HCT116 (cell line): ENCODE measurements around the gene FAM110D. TPM values are rescaled to one million over a fixed set of nuclear protein-coding genes. Genes with fewer than 3 reads are reported as not detected.
A peak's percentile ranks its signal among the peaks of the same experiment; 100 is the strongest.

Experiments
- ATAC-seq: fragments of 200-7000 bp; cut with Tn5 transposase; 2 replicates; pipeline ENCODE4 v1.9.1; 2020; ENCODE audit warnings: mild to moderate bottlenecking, moderate library complexity
- BruUV-seq: library from RNA; stranded (reverse); fragments of 400-500 nt; replicated peaks from 2 replicates; lab custom pipeline; 2021; lab: Mats Ljungman, UMichigan
- CTCF ChIA-PET: fragments of 300-600 bp; sonication (Branson Sonifier 250); formaldehyde crosslinking; loops from one replicate; lab custom pipeline; 2021; ENCODE audit warnings: antibody characterized with exemption; lab: Charles Lee
- POLR2A ChIA-PET: fragments of 300-600, 350-600 bp; sonication (Branson Sonifier 250); formaldehyde crosslinking; loops from one replicate; lab custom pipeline; 2021; ENCODE audit warnings: antibody characterized with exemption; lab: Charles Lee
- RAD21 ChIA-PET, 2 experiments: fragments of 300-600 bp; sonication (Branson Sonifier 250); formaldehyde crosslinking; loops; one replicate each; lab custom pipeline; 2023; ENCODE audit warnings: low total read pairs in 2 of 2; ENCODE audit not compliant: uncharacterized antibody in 2 of 2, unreplicated experiment in 2 of 2, low non-redundant PET in 1 of 2; lab: Charles Lee
- DNase-seq: peaks from one replicate; pipeline ENCODE4 v3.0.0-alpha.2; 2010; ENCODE audit warnings: low read depth, low spot score
- H2AFZ ChIP-seq: fragments of 200-600 bp; shearing (Covaris generic), sonication (generic); 2 replicates; pipeline ENCODE4 v1.6.1; 2017; ENCODE audit warnings: low read depth, mixed run types, mixed read lengths, antibody characterized with exemption, low read length; ENCODE audit not compliant: poor library complexity, severe bottlenecking
- H3K27ac ChIP-seq: 2 replicates; pipeline ENCODE4 v1.5.1; 2012; ENCODE audit warnings: low read depth, low read length
- H3K27me3 ChIP-seq: fragments of 200-600 bp; sonication (generic); 2 replicates; pipeline ENCODE4 v1.6.1; 2016; ENCODE audit warnings: mixed run types, low read length, mixed read lengths; ENCODE audit not compliant: insufficient read depth
- H3K36me3 ChIP-seq, 2 experiments: fragments of 200-500 bp in 1 of 2; fragments of 200-600 bp in 1 of 2; sonication (Bioruptor generic) in 1 of 2; sonication (generic) in 1 of 2; 2 replicates each; pipeline versions ENCODE4 v1.5.1 to v1.6.1; 2014 to 2016; ENCODE audit warnings: low read length in 2 of 2, inconsistent platforms in 1 of 2, mixed read lengths in 1 of 2, mixed run types in 1 of 2; ENCODE audit not compliant: insufficient read depth in 2 of 2, control insufficient read depth in 1 of 2
- H3K4me1 ChIP-seq, 2 experiments: fragments of 200-600 bp in 1 of 2; sonication (generic) in 1 of 2; 2 replicates each; pipeline versions ENCODE4 v1.5.1 to v1.6.1; 2012 to 2017; ENCODE audit warnings: low read length in 2 of 2, inconsistent platforms in 1 of 2, mild to moderate bottlenecking in 1 of 2, mixed read lengths in 1 of 2, mixed run types in 1 of 2, moderate library complexity in 1 of 2; ENCODE audit not compliant: insufficient read depth in 2 of 2, control insufficient read depth in 1 of 2
- H3K4me2 ChIP-seq: fragments of 200-600 bp; sonication (generic); 2 replicates; pipeline ENCODE4 v1.6.1; 2017; ENCODE audit warnings: mixed run types, low read length, mixed read lengths
- H3K4me3 ChIP-seq, 2 experiments: fragments of 200-600 bp in 1 of 2; sonication (generic) in 1 of 2; replicated peaks in 1 of 2; 2 replicates each; pipeline ENCODE4 v1.5.1; 2011 to 2016; ENCODE audit warnings: low read length in 2 of 2, control low read depth in 1 of 2, low read depth in 1 of 2, mild to moderate bottlenecking in 1 of 2, mixed read lengths in 1 of 2, mixed run types in 1 of 2
- H3K79me2 ChIP-seq: fragments of 200-600 bp; sonication (generic); 2 replicates; pipeline ENCODE4 v1.6.1; 2017; ENCODE audit warnings: mild to moderate bottlenecking, mixed run types, low read length, moderate library complexity, mixed read lengths; ENCODE audit not compliant: insufficient read depth
- H3K9ac ChIP-seq: fragments of 200-600 bp; sonication (generic); 2 replicates; pipeline ENCODE4 v1.6.1; 2016; ENCODE audit warnings: low read length, mixed read lengths
- H3K9me2 ChIP-seq: fragments of 200-600 bp; sonication (generic), shearing (Covaris generic); 2 replicates; pipeline ENCODE4 v1.6.1; 2017; ENCODE audit warnings: mixed run types, mild to moderate bottlenecking, moderate library complexity; ENCODE audit not compliant: insufficient read depth
- H3K9me3 ChIP-seq, 2 experiments: fragments of 200-500 bp in 1 of 2; fragments of 200-600 bp in 1 of 2; sonication (Bioruptor generic) in 1 of 2; sonication (generic) in 1 of 2; 2 replicates each; pipeline ENCODE4 v1.6.1; 2014 to 2017; ENCODE audit warnings: low read length in 2 of 2, mixed read lengths in 2 of 2, inconsistent platforms in 1 of 2, low read depth in 1 of 2, mild to moderate bottlenecking in 1 of 2, mixed run types in 1 of 2, moderate library complexity in 1 of 2; ENCODE audit not compliant: control insufficient read depth in 1 of 2, insufficient read depth in 1 of 2
- H4K20me1 ChIP-seq: fragments of 200-600 bp; sonication (generic), shearing (Covaris generic); 2 replicates; pipeline ENCODE4 v1.6.1; 2017; ENCODE audit warnings: mixed run types, mild to moderate bottlenecking, moderate library complexity; ENCODE audit not compliant: insufficient read depth
- ATF3 ChIP-seq: IDR thresholded peaks from 2 replicates; pipeline ENCODE4 v1.6.1; 2012
- CBX3 ChIP-seq: IDR thresholded peaks from 2 replicates; pipeline ENCODE4 v1.6.1; 2012; ENCODE audit warnings: low read depth
- CEBPB ChIP-seq: IDR thresholded peaks from 2 replicates; pipeline ENCODE4 v1.6.1; 2012; ENCODE audit warnings: low read depth
- CTCF ChIP-seq, 3 experiments: fragments of 200-600 bp in 1 of 3; sonication (generic) in 1 of 3; IDR thresholded peaks in 2 of 3; conservative IDR thresholded peaks in 1 of 3; 2 replicates each; pipeline ENCODE4 v1.5.1; 2012 to 2017; ENCODE audit warnings: low read depth in 2 of 3, low read length in 2 of 3, antibody characterized with exemption in 1 of 3, borderline replicate concordance in 1 of 3, control low read depth in 1 of 3, mild to moderate bottlenecking in 1 of 3, mixed read lengths in 1 of 3, mixed run types in 1 of 3, moderate library complexity in 1 of 3; ENCODE audit not compliant: insufficient read depth in 1 of 3
- EGR1 ChIP-seq: IDR thresholded peaks from 2 replicates; pipeline ENCODE4 v1.6.1; 2012; ENCODE audit warnings: low read depth
- EZH2 ChIP-seq: fragments of 200-600 bp; sonication (generic); IDR thresholded peaks from 2 replicates; pipeline ENCODE4 v1.6.1; 2017; ENCODE audit warnings: antibody characterized with exemption, mixed run types
- EZH2phosphoT487 ChIP-seq: fragments of 200-600 bp; IDR thresholded peaks from 2 replicates; pipeline ENCODE4 v1.6.1; 2018; ENCODE audit warnings: antibody characterized with exemption, borderline replicate concordance
- FOSL1 ChIP-seq: IDR thresholded peaks from 2 replicates; pipeline ENCODE4 v1.6.1; 2012; ENCODE audit warnings: low read depth
- JUND ChIP-seq: IDR thresholded peaks from 2 replicates; pipeline ENCODE4 v1.6.1; 2012
- MAX ChIP-seq: IDR thresholded peaks from 2 replicates; pipeline ENCODE4 v1.6.1; 2012
- POLR2AphosphoS5 ChIP-seq: IDR thresholded peaks from 2 replicates; pipeline ENCODE4 v1.6.1; 2011; ENCODE audit warnings: mild to moderate bottlenecking, low read depth, low read length, moderate library complexity
- REST ChIP-seq: IDR thresholded peaks from 2 replicates; pipeline ENCODE4 v1.6.1; 2012; ENCODE audit warnings: low read depth
- SIN3A ChIP-seq: IDR thresholded peaks from 2 replicates; pipeline ENCODE4 v1.6.1; 2012; ENCODE audit warnings: low read depth
- SP1 ChIP-seq: IDR thresholded peaks from 2 replicates; pipeline ENCODE4 v1.6.1; 2012; ENCODE audit warnings: low read depth
- SRF ChIP-seq: IDR thresholded peaks from 2 replicates; pipeline ENCODE4 v1.6.1; 2012; ENCODE audit warnings: low read depth
- TCF7L2 ChIP-seq: IDR thresholded peaks from 2 replicates; pipeline ENCODE4 v1.7.0; 2011; ENCODE audit warnings: borderline replicate concordance, inconsistent platforms; ENCODE audit not compliant: insufficient read depth, insufficient read length; ENCODE audit errors: extremely low read depth
- YY1 ChIP-seq: IDR thresholded peaks from 2 replicates; pipeline ENCODE4 v1.6.1; 2011; ENCODE audit warnings: low read length, low read depth, moderate library complexity, mild to moderate bottlenecking; ENCODE audit not compliant: insufficient replicate concordance; ENCODE audit errors: extremely low read depth
- ZFX ChIP-seq: fragments of 450-650 bp; IDR thresholded peaks from 2 replicates; pipeline ENCODE4 v1.6.1; 2017
- ZNF274 ChIP-seq: fragments of 200-500 bp; sonication (Bioruptor generic); IDR thresholded peaks from 2 replicates; pipeline ENCODE4 v1.6.1; 2014; ENCODE audit warnings: mild to moderate bottlenecking, low read depth, low read length, inconsistent platforms
- intact Hi-C: fragments of 100-400 bp; cut with micrococcal nuclease; formaldehyde crosslinking; loops from 2 replicates; pipeline ENCODE4 v1.10.0; 2022
- total RNA-seq: library from RNA; stranded (reverse); gene quantifications from one replicate; pipeline ENCODE4 v1.2.1, GENCODE V29; 2021; ENCODE audit not compliant: unreplicated experiment

Gene FAM110D
- total RNA-seq, 1 experiment from 2014 or later: 0.34 TPM

- Histone ChIP-seq H3K9ac (no peak overlapping the region), H3K79me2 (no peaks in the 10 kb centered on the region), H3K4me3 (no peak overlapping the region), H3K4me2 (no peak overlapping the region), H3K36me3 (no peaks in the 10 kb centered on the region), H2AFZ (no peak overlapping the region), H3K4me1 (peaks cover 0 to 5% of the 10 kb centered on the region in 2 experiments; a peak in 1 of 4 replicates), H4K20me1 (no peaks in the 10 kb centered on the region), H3K9me2 (0 out of 2 replicates have a peak, but pooled peaks cover 3% of the 10 kb centered on the region), H3K27ac (no peak overlapping the region), H3K27me3 (no peaks in the 10 kb centered on the region), H3K9me3 (no peaks in the 10 kb centered on the region)
- BruUV-seq: no TSS peak
- POLR2A ChIA-PET: no interaction called here
- ATAC-seq: peak; percentile 74
- RAD21 ChIA-PET: no interaction called here
- no peak for DNase-seq
- TF ChIP-seq REST (no peak), JUND (no peak), ATF3 (no peak), CEBPB (no peak), EGR1 (no peak), EZH2 (no peak), MAX (no peak), SIN3A (no peak), FOSL1 (no peak), ZNF274 (no peak), POLR2AphosphoS5 (no peak), YY1 (no peak), TCF7L2 (no peak), SRF (no peak), ZFX (no peak), SP1 (no peak), EZH2phosphoT487 (no peak), CBX3 (no peak), CTCF (IDR thresholded peaks at IDR 0.05 in 2 of 3, conservative IDR thresholded peaks at IDR 0.05 in 1 of 3; ENCODE audit: borderline replicate concordance in 1 of 3, insufficient read depth in 1 of 3, low read depth in 2 of 3, low read length in 2 of 3) (no peak)
- intact Hi-C loops: no loop called here
- CTCF ChIA-PET: no interaction called here
These were observed 26.6 kb upstream of the FAM110D start for GRCh38 chr1:26132128-26132833.
